Liver (tissue), 9 donors: Measurements from ENCODE around the gene MAPT. TPM values are rescaled to one million over a fixed set of nuclear protein-coding genes. Genes with fewer than 3 reads are reported as not detected.

Experiments used
- DNase-seq: peaks from one replicate; pipeline ENCODE4 v3.0.0-alpha.2; 2017; ENCODE audit warnings: low spot score
- H3K27ac ChIP-seq, 2 donors: one replicate each; pipeline ENCODE4 v1.7.0; 2013; ENCODE audit warnings: inconsistent platforms in 2 of 2, low read length in 2 of 2, control low read depth in 1 of 2, low read depth in 1 of 2, mild to moderate bottlenecking in 1 of 2
- H3K27me3 ChIP-seq, 4 donors: one replicate each; pipeline versions ENCODE4 v1.6.1 to v1.7.0; 2013; ENCODE audit warnings: low read length in 3 of 4, inconsistent platforms in 1 of 4, mild to moderate bottlenecking in 1 of 4, moderate library complexity in 1 of 4; ENCODE audit not compliant: control insufficient read depth in 4 of 4, insufficient read depth in 4 of 4
- H3K36me3 ChIP-seq, 4 donors: one replicate each; pipeline versions ENCODE4 v1.6.1 to v1.7.0; 2013; ENCODE audit warnings: low read length in 3 of 4, mild to moderate bottlenecking in 3 of 4, low read depth in 1 of 4, moderate library complexity in 1 of 4; ENCODE audit not compliant: control insufficient read depth in 4 of 4, insufficient read depth in 3 of 4
- H3K4me1 ChIP-seq, 4 donors: one replicate each; pipeline versions ENCODE4 v1.6.1 to v1.7.0; 2013; ENCODE audit warnings: low read length in 3 of 4, mild to moderate bottlenecking in 3 of 4, moderate library complexity in 1 of 4; ENCODE audit not compliant: control insufficient read depth in 4 of 4, insufficient read depth in 4 of 4
- H3K4me3 ChIP-seq, 3 donors: one replicate each; pipeline versions ENCODE4 v1.6.1 to v1.7.0; 2013; ENCODE audit warnings: low read length in 3 of 3, control low read depth in 1 of 3, low read depth in 1 of 3, mild to moderate bottlenecking in 1 of 3
- H3K9ac ChIP-seq, 2 donors: one replicate each; pipeline ENCODE4 v1.7.0; 2013; ENCODE audit warnings: low read length in 2 of 2, mild to moderate bottlenecking in 2 of 2, moderate library complexity in 2 of 2, control low read depth in 1 of 2, low read depth in 1 of 2
- H3K9me3 ChIP-seq, 4 donors: one replicate each; pipeline versions ENCODE4 v1.6.1 to v1.7.0; 2013; ENCODE audit warnings: low read length in 3 of 4; ENCODE audit not compliant: control insufficient read depth in 4 of 4
- EGR1 ChIP-seq, 2 donors: IDR thresholded peaks; 2 replicates each; pipeline ENCODE4 v1.6.1; 2016 to 2018; ENCODE audit warnings: antibody characterized with exemption in 2 of 2, low read depth in 2 of 2
- FOXA1 ChIP-seq: IDR thresholded peaks from 2 replicates; pipeline ENCODE4 v1.6.1; 2016; ENCODE audit warnings: antibody characterized with exemption
- FOXA2 ChIP-seq: IDR thresholded peaks from 2 replicates; pipeline ENCODE4 v1.6.1; 2016; ENCODE audit warnings: antibody characterized with exemption
- GABPA ChIP-seq, 2 donors: IDR thresholded peaks in 1 of 2; conservative IDR thresholded peaks in 1 of 2; 2 replicates each; pipeline ENCODE4 v1.6.1; 2016; ENCODE audit warnings: antibody characterized with exemption in 2 of 2, mild to moderate bottlenecking in 1 of 2, moderate library complexity in 1 of 2
- HNF4A ChIP-seq, 2 donors: conservative IDR thresholded peaks; 2 replicates each; pipeline ENCODE4 v1.6.1; 2016; ENCODE audit warnings: antibody characterized with exemption in 2 of 2, mild to moderate bottlenecking in 2 of 2
- HNF4G ChIP-seq: IDR thresholded peaks from 2 replicates; pipeline ENCODE4 v1.6.1; 2016; ENCODE audit warnings: antibody characterized with exemption
- JUND ChIP-seq, 2 donors: IDR thresholded peaks; 2 replicates each; pipeline ENCODE4 v1.6.1; 2016; ENCODE audit warnings: antibody characterized with exemption in 2 of 2
- MAX ChIP-seq: IDR thresholded peaks from 2 replicates; pipeline ENCODE4 v1.6.1; 2016; ENCODE audit warnings: antibody characterized with exemption
- NR2F2 ChIP-seq: IDR thresholded peaks from 2 replicates; pipeline ENCODE4 v1.6.1; 2016; ENCODE audit warnings: antibody characterized with exemption
- RAD21 ChIP-seq, 2 donors: IDR thresholded peaks; 2 replicates each; pipeline ENCODE4 v1.6.1; 2016; ENCODE audit warnings: antibody characterized with exemption in 2 of 2, mild to moderate bottlenecking in 2 of 2
- REST ChIP-seq: IDR thresholded peaks from 2 replicates; pipeline ENCODE4 v1.6.1; 2016; ENCODE audit warnings: antibody characterized with exemption, mild to moderate bottlenecking
- RXRA ChIP-seq, 2 donors: IDR thresholded peaks; 2 replicates each; pipeline ENCODE4 v1.6.1; 2017 to 2018; ENCODE audit warnings: antibody characterized with exemption in 2 of 2, mild to moderate bottlenecking in 1 of 2
- SP1 ChIP-seq: IDR thresholded peaks from 2 replicates; pipeline ENCODE4 v1.6.1; 2018; ENCODE audit warnings: antibody characterized with exemption, mild to moderate bottlenecking
- TAF1 ChIP-seq: conservative IDR thresholded peaks from 2 replicates; pipeline ENCODE4 v1.6.1; 2016; ENCODE audit warnings: antibody characterized with exemption, mild to moderate bottlenecking
- YY1 ChIP-seq: IDR thresholded peaks from 2 replicates; pipeline ENCODE4 v1.6.1; 2016; ENCODE audit warnings: antibody characterized with exemption, mild to moderate bottlenecking
- ZBTB33 ChIP-seq: IDR thresholded peaks from 2 replicates; pipeline ENCODE4 v1.6.1; 2016; ENCODE audit warnings: antibody characterized with exemption
- WGBS: extraction: QIAGEN DNeasy Blood & Tissue Kit; methylation state at CpG from one replicate; pipeline ENCODE4 v1.1.7; 2013; 5-methylcytosine and 5-hydroxymethylcytosine counted together
- polyA plus RNA-seq, 2 donors: library from polyadenylated mRNA; stranded (reverse) in 1 of 2; unstranded in 1 of 2; fragments of 200-250 nt in 1 of 2; fragments of >200 nt in 1 of 2; fragmentation: Nextera tagmentation in 1 of 2; extraction: Ambion mirVana in 1 of 2; gene quantifications; one replicate each; pipeline versions ENCODE4 v1.2.1 to v1.2.3, GENCODE V29; 2013 to 2015
- total RNA-seq, 2 donors: library from RNA; depleted of rRNA; stranded (reverse); fragments of >200 nt; gene quantifications; one replicate each; pipeline ENCODE4 v1.2.3, GENCODE V29; 2014
- TF ChIP-seq, protein P1 (sequence below): IDR thresholded peaks from 2 replicates; pipeline ENCODE4 v1.6.1; 2016; ENCODE audit warnings: antibody characterized with exemption
- TF ChIP-seq, protein P2 (sequence below): fragments of 150-350 bp; IDR thresholded peaks from 2 replicates; pipeline ENCODE4 v1.5.1; 2017; ENCODE audit warnings: improper control_type of control experiment, low read depth, low read length; ENCODE audit not compliant: missing input control
- donor health status: healthy.
- donor health status: healthy.
- donor health status: healthy.
- donor health status: healthy.
- donor health status: healthy.

Gene MAPT
- total and polyA plus RNA-seq, 4 donors: 0.05 to 0.67 (median 0.27) TPM

- TF ChIP-seq TAF1 (no peak), FOXA2 (no peak), NR2F2 (no peak), EGR1 (IDR thresholded peaks at IDR 0.05; ENCODE audit: low read depth in 2 of 2) (no peak), JUND (IDR thresholded peaks at IDR 0.05) (no peak)
Measured at GRCh38 chr17:45981306-45981705, 87.0 kb downstream of the MAPT start (continued).

DNA sequence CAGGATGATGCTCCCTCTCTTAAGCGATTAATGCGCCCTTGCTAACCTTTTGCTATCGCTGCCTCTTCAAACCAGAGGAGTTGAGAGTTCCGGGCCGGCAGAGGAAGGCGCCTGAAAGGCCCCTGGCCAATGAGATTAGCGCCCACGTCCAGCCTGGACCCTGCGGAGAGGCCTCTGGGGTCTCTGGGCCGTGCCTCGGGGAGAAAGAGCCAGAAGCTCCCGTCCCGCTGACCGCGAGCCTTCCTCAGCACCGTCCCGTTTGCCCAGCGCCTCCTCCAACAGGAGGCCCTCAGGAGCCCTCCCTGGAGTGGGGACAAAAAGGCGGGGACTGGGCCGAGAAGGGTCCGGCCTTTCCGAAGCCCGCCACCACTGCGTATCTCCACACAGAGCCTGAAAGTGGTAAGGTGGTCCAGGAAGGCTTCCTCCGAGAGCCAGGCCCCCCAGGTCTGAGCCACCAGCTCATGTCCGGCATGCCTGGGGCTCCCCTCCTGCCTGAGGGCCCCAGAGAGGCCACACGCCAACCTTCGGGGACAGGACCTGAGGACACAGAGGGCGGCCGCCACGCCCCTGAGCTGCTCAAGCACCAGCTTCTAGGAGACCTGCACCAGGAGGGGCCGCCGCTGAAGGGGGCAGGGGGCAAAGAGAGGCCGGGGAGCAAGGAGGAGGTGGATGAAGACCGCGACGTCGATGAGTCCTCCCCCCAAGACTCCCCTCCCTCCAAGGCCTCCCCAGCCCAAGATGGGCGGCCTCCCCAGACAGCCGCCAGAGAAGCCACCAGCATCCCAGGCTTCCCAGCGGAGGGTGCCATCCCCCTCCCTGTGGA lies 88.6 kb downstream of the MAPT start:
- Histone ChIP-seq H3K36me3 (no peaks in the 10 kb centered on the region), H3K9me3 (no peaks in the 10 kb centered on the region), H3K27me3 (no peaks in the 10 kb centered on the region), H3K4me1 (no peaks in the 10 kb centered on the region), H3K9ac (no peak overlapping the region), H3K27ac (no peak overlapping the region), H3K4me3 (no peak overlapping the region)
- WGBS: 92% methylated on average over 41 of the region's 41 CpGs
- TF ChIP-seq RAD21 (IDR thresholded peaks at IDR 0.05) (no peak), NR2F2 (no peak), FOXA1 (no peak), GABPA (IDR thresholded peaks at IDR 0.05 in 1 of 2, conservative IDR thresholded peaks at IDR 0.05 in 1 of 2) (no peak), JUND (IDR thresholded peaks at IDR 0.05) (no peak), ZBTB33 (no peak), REST (no peak), SP1 (no peak), RXRA (IDR thresholded peaks at IDR 0.05) (no peak), EGR1 (IDR thresholded peaks at IDR 0.05; ENCODE audit: low read depth in 2 of 2) (no peak), HNF4A (conservative IDR thresholded peaks at IDR 0.05) (no peak), MAX (no peak), TAF1 (no peak), HNF4G (no peak), FOXA2 (no peak), YY1 (no peak)
- TF ChIP-seq, protein P1, sequence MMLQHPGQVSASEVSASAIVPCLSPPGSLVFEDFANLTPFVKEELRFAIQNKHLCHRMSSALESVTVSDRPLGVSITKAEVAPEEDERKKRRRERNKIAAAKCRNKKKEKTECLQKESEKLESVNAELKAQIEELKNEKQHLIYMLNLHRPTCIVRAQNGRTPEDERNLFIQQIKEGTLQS: no peak
- TF ChIP-seq, protein P2, sequence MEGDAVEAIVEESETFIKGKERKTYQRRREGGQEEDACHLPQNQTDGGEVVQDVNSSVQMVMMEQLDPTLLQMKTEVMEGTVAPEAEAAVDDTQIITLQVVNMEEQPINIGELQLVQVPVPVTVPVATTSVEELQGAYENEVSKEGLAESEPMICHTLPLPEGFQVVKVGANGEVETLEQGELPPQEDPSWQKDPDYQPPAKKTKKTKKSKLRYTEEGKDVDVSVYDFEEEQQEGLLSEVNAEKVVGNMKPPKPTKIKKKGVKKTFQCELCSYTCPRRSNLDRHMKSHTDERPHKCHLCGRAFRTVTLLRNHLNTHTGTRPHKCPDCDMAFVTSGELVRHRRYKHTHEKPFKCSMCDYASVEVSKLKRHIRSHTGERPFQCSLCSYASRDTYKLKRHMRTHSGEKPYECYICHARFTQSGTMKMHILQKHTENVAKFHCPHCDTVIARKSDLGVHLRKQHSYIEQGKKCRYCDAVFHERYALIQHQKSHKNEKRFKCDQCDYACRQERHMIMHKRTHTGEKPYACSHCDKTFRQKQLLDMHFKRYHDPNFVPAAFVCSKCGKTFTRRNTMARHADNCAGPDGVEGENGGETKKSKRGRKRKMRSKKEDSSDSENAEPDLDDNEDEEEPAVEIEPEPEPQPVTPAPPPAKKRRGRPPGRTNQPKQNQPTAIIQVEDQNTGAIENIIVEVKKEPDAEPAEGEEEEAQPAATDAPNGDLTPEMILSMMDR: no peak
- no peak for DNase-seq
